Frontal cortex (tissue), 4 donors: ENCODE data around the gene ZBTB7C. TPM values are rescaled to one million over a fixed set of nuclear protein-coding genes. Genes with fewer than 3 reads are reported as not detected.

Experiments used
- DNase-seq, 2 donors: peaks; one replicate each; pipeline ENCODE4 v3.0.0; 2012; ENCODE audit warnings: low spot score in 2 of 2
- FAIRE-seq: peaks from 2 replicates; lab custom pipeline; 2012; peaks lifted over from hg19 to GRCh38; lab: Jason Lieb, UNC
- total RNA-seq: library from RNA; depleted of rRNA; stranded (reverse); fragments of >200 nt; gene quantifications from one replicate; pipeline ENCODE4 v1.2.3, GENCODE V29; 2014
- donor health status: control.
- donor health status: control.
- donor health status: control.

The ZBTB7C gene
- total RNA-seq, 1 donor from 2014 or later = 1.6 TPM

- FAIRE-seq = no peak
- no peak for DNase-seq
Observed at GRCh38 chr18:48393776-48394175, 15.4 kb downstream of the ZBTB7C start.

GRCh38 chr18:48393170-48393569, 16.0 kb downstream of the ZBTB7C start:
- DNase-seq = no peak
- no peak for FAIRE-seq

GRCh38 chr18:48392268-48392667, 16.9 kb downstream of the ZBTB7C start:
- FAIRE-seq = no peak
- DNase-seq = no peak

- DNase-seq = peak in 1 of 2 donors; percentile 20
- FAIRE-seq = no peak
Observed at GRCh38 chr18:48391868-48392267, 17.3 kb downstream of the ZBTB7C start.

GRCh38 chr18:48390641-48391040, 18.5 kb downstream of the ZBTB7C start:
- DNase-seq (no peak), FAIRE-seq (no peak)

- FAIRE-seq = no peak
- no peak for DNase-seq
Observed at GRCh38 chr18:48388478-48388877, 20.7 kb downstream of the ZBTB7C start.

GRCh38 chr18:48387300-48387699, 21.9 kb downstream of the ZBTB7C start:
- FAIRE-seq = no peak
- no peak for DNase-seq

- FAIRE-seq = no peak
- DNase-seq = no peak
Observed at GRCh38 chr18:48385596-48385995, 23.6 kb downstream of the ZBTB7C start.

- FAIRE-seq = no peak
- DNase-seq = no peak
Observed at GRCh38 chr18:48376934-48377333, 32.2 kb downstream of the ZBTB7C start.

- FAIRE-seq (no peak), DNase-seq (no peak)
Observed at GRCh38 chr18:48376406-48376805, 32.8 kb downstream of the ZBTB7C start.

GRCh38 chr18:48375150-48375800, 33.9 kb downstream of the ZBTB7C start:
- FAIRE-seq = no peak
- DNase-seq = no peak

- FAIRE-seq = no peak
- no peak for DNase-seq
Observed at GRCh38 chr18:48374423-48375149, 34.6 kb downstream of the ZBTB7C start.

GRCh38 chr18:48371854-48372602, 37.2 kb downstream of the ZBTB7C start:
- FAIRE-seq = no peak

GRCh38 chr18:48367557-48367956, 41.6 kb downstream of the ZBTB7C start:
- FAIRE-seq = no peak

More at GRCh38 chr18:48371854-48372602, 37.2 kb downstream of the ZBTB7C start:
- DNase-seq = no peak

GRCh38 chr18:48365965-48366364, 43.2 kb downstream of the ZBTB7C start:
- FAIRE-seq (no peak), DNase-seq (no peak)

More at GRCh38 chr18:48367557-48367956, 41.6 kb downstream of the ZBTB7C start:
- DNase-seq = no peak

- DNase-seq = no peak
- no peak for FAIRE-seq
Observed at GRCh38 chr18:48364146-48364545, 45.0 kb downstream of the ZBTB7C start.

- no peak for FAIRE-seq
- DNase-seq = no peak
Observed at GRCh38 chr18:48363175-48363574, 46.0 kb downstream of the ZBTB7C start.

- FAIRE-seq = no peak
- no peak for DNase-seq
Observed at GRCh38 chr18:48361801-48362200, 47.4 kb downstream of the ZBTB7C start.

- FAIRE-seq (no peak), DNase-seq (no peak)
Observed at GRCh38 chr18:48360376-48361021, 48.7 kb downstream of the ZBTB7C start.

- DNase-seq = no peak
- no peak for FAIRE-seq
Observed at GRCh38 chr18:48359626-48360025, 49.6 kb downstream of the ZBTB7C start.
